CD4-positive, alpha-beta T cell treated with Interleukin-17A for 1 hour (primary cell): Measurements from ENCODE around the gene MSL1.

Experiments
- DNase-seq: peaks from one replicate; pipeline ENCODE4 v3.0.0-alpha.2; 2020

MSL1 gene, protein sequence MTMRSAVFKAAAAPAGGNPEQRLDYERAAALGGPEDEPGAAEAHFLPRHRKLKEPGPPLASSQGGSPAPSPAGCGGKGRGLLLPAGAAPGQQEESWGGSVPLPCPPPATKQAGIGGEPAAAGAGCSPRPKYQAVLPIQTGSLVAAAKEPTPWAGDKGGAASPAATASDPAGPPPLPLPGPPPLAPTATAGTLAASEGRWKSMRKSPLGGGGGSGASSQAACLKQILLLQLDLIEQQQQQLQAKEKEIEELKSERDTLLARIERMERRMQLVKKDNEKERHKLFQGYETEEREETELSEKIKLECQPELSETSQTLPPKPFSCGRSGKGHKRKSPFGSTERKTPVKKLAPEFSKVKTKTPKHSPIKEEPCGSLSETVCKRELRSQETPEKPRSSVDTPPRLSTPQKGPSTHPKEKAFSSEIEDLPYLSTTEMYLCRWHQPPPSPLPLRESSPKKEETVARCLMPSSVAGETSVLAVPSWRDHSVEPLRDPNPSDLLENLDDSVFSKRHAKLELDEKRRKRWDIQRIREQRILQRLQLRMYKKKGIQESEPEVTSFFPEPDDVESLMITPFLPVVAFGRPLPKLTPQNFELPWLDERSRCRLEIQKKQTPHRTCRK

DNA sequence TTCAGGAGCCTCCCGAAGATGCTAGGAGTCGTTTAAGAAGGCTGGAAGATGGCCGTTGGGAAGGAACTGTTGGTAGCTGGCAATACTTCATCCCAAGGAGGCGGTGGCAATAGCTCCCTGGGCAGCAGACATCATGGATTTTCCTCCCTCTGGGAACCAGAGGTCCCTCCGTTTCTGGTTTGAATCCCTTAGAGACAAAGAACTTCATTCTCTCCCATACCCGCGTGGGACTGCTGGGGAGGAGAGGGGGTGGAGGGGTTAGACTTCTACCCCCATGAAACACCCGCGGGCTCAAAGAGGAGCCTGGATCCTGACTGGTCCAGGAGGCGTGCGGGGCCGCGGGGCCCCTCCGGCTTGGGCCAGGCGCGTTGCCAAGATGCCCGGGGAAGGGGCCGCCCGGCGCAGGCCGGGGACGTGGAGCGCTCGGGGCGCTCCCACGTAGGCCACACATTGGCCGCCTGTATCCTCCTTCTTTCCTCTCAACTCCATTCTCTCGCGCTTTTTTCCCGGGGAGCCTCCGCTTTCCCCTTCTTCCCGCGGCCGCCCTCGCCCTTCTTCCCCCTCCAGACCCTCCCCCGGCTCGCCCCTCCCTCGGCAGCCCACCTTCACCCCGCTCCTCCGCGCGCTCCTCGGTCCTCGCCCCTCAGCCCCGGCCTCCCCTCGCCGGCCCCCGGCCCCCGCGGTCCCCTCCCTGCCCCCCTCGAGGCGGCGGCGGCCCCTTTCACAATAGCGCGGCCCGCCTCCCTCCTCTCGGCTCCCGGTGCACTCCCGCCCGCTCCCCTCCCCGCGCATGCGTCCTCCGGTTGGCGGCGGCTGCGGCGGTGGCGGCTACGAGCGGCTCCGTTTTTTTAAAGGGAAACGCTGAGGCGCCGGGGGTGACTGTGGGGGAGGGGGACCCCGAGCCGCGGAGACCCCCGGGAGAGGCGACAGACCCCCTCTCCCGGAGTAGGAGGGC, at the start of gene MSL1:
MSL1 (plus strand) TSS at position 791 of the 955 bp plus-strand sequence. CDS start 642 bp downstream, outside the sequence.
- DNase-seq: peak; percentile 89

- DNase-seq: no peak
These were observed 49.6 kb upstream of the MSL1 start for GRCh38 chr17:40072040-40072734.

- DNase-seq: no peak
These were observed 48.9 kb upstream of the MSL1 start for GRCh38 chr17:40072735-40073346.

DNA sequence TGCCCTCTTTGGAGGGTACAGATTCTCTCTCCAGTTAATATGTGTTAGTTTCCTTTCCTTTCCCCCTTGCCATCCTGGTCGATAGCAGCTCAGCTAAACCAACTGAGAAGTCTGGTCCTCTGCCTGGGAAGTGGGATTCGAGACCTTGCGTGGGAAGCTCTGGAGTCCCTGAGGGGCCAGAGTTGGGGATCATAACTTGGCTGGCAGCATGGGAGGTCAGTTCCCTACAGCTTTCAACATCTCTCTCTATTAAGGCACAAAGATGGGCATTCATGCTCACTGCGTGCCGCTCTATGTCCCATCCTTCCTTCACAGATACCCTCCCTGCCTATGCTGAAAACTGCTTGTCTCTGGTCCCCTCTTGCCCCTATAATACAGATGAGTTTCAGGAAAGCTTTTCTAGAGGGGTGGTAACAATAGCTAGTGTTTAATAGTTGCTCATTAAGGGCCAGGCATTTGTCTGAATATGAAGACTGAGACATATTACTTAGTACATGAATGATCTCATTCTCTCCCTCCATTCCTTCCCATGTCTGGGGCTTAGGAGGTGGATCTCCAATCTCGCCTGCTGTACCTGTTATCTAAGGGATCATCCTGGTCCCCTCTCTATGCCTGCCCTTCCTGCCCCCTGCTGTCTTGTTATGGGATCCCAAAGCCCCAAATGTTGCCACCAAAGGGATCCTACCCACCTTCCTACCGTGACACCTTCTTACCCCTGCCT, 48.2 kb upstream of the MSL1 start:
- no peak for DNase-seq

DNA sequence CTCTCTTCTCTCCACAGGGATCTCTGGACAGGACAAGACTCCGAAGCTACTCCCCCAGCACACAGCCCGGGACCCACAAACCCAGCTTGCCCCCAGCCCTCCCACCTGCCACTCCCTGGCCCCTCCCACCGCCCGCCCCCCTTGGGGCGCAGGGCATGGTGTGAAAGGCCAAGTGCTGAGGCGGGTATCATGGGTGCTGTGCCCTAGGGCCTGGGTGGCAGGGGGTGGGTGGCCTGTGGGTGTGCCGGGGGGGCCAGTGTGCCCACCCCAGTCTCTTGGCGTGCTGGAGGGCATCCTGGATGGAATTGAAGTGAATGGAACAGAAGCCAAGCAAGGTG, 47.6 kb upstream of the MSL1 start:
- DNase-seq: no peak

GRCh38 chr17:40074871-40075200, 46.9 kb upstream of the MSL1 start:
- DNase-seq: no peak

- DNase-seq: peak; percentile 78
These were observed 46.4 kb upstream of the MSL1 start for GRCh38 chr17:40075201-40075941.

- DNase-seq: no peak
These were observed 45.8 kb upstream of the MSL1 start for GRCh38 chr17:40075942-40076498.

GRCh38 chr17:40076591-40076990, 45.2 kb upstream of the MSL1 start:
- no peak for DNase-seq

- no peak for DNase-seq
These were observed 42.2 kb upstream of the MSL1 start for GRCh38 chr17:40079545-40079944.

DNA sequence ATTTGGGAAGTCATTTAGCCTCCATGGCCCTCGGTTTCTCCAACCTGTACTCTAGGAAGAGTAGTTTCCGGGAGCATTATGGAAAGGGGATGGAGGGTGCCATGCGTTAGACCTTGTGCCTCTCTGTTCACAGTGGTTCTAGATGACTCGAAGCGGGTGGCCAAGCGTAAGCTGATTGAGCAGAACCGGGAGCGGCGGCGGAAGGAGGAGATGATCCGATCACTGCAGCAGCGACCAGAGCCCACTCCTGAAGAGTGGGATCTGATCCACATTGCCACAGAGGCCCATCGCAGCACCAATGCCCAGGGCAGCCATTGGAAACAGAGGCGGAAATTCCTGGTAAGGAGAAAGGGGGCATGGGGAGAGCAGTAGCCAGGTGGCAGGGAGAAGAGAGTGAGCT, 37.3 kb upstream of the MSL1 start:
- DNase-seq: no peak

DNA sequence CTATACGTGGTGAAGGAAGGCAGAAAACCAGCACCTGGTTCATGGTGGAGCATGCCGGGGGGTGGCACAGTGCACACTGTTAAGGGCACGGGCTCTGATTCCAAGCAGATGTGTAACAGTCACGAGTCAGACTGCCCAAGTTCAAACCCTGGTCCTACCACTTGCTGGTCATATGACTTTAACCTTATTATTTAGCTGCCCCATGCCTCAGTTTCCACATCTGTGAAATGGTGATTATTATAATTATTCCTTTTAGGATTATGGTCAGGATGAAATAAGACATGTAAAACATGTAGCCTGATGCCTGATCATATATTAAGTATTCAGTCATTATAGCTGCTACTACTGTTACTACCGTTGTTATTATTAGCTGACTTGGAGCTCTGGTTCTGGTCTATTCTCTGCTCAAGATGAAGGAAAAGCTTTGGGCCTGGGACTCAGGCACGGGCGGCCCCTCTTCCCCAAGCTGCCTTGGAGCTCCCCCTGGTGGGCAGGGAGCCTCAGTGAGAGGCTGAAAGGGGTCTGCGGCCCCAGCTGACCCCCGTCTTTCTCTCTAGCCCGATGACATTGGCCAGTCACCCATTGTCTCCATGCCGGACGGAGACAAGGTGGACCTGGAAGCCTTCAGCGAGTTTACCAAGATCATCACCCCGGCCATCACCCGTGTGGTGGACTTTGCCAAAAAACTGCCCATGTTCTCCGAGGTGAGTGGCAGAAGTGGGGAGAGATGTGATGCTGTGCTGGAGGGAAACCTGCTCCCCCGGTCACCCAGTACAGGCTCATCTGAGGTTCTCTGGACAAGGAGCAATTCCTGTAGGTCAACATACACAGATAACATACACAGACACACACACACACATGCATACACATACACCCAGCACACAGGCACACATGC, 35.4 kb upstream of the MSL1 start:
- DNase-seq: peak; percentile 66

- no peak for DNase-seq
These were observed 34.5 kb upstream of the MSL1 start for GRCh38 chr17:40087049-40087794.

- DNase-seq: no peak
These were observed 33.7 kb upstream of the MSL1 start for GRCh38 chr17:40087903-40088718.

DNA sequence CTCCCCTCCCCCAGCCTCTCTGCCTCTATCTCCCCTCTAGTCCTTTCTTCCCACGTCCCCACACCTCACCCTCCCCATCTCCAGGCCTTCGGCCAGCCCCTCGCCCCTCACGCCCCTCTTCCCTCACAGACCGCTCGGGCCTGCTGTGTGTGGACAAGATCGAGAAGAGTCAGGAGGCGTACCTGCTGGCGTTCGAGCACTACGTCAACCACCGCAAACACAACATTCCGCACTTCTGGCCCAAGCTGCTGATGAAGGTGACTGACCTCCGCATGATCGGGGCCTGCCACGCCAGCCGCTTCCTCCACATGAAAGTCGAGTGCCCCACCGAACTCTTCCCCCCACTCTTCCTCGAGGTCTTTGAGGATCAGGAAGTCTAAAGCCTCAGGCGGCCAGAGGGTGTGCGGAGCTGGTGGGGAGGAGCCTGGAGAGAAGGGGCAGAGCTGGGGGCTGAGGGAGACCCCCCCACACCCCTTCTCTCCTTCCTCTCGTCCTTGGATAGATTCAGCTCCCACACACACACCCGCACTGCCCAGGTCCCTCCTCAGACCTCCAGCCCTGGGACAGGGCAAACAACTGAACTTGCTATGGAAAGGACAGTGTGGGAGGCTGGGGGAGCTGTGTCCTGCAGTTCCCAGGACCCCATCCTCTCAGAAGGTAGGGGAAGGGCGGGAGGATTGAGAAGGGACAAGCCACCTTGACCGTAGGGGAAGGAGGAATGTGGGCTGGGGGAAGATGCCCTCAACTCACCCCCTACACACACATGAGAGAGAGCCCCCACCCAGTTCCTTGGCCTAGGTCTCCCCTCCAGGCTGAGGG, 32.5 kb upstream of the MSL1 start:
- no peak for DNase-seq

DNA sequence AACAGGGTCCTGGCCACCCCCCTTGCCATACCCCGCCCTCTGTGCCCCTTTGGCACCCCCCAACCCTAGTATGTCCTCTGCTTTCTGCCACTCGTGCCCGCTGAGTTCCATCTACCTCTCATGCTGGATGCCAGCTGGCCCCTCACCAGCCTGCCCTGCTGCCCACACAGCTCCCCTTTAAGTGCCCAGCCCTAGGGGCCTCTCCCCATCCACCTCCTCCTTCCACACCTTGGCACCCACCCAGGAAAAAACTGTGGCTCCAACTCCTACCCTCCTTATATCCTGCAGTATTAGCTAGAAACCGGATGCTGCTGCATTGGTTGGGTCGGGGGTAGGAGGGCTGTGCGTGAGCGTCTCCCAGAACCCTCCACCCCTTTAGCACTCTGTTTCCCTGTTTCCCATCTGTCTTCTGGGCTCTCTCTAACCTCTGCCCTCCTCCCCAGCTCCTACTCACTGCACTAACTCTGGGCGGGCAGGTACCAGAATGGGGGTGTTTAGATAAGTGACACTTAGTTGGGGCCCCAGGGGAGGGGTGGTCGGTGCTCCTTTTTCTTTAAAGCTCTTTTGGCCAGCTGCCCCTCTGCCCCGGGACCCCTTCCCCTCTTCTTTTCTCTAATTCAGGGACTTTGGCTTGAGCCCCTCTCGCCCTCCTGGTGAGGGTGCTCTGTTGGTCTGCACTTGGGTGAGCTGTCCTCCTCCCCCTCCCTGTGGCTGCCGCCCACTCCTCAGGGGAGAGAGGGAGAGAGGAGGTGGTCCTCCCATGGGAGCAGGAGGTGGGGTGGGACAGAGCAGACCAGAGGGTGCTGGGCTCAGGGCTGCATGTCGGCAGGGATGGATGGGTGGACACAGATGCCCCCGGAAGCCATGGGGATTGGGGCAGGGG, 31.3 kb upstream of the MSL1 start:
- DNase-seq: no peak
